HK-2 (cell line): ENCODE measurements around the gene CENPP.
"Not testable (repeated sequence)": the region's sequence is repeated elsewhere in the genome, so short reads cannot be mapped to it uniquely, and the experiment has no call there.

Experiments used
- DNase-seq: peaks from one replicate; pipeline ENCODE4 v3.0.0-alpha.2; 2018; ENCODE audit not compliant: unreplicated experiment

CENPP gene

GRCh38 chr9:92538541-92538940, 212.8 kb downstream of the CENPP start:
- DNase-seq = no peak

- no peak for DNase-seq
Measured at GRCh38 chr9:92543972-92544371, 218.2 kb downstream of the CENPP start.

- DNase-seq = no peak
Measured at GRCh38 chr9:92545002-92545510, 219.3 kb downstream of the CENPP start.

- DNase-seq = no peak
Measured at GRCh38 chr9:92547356-92547755, 221.6 kb downstream of the CENPP start.

- no peak for DNase-seq
Measured at GRCh38 chr9:92550765-92551164, 225.0 kb downstream of the CENPP start.

GRCh38 chr9:92558612-92559374, 233.0 kb downstream of the CENPP start:
- DNase-seq = no peak

GRCh38 chr9:92561374-92562330, 235.9 kb downstream of the CENPP start:
- DNase-seq = no peak

GRCh38 chr9:92562461-92562967, 236.8 kb downstream of the CENPP start:
- DNase-seq = no peak

GRCh38 chr9:92563116-92564100, 237.7 kb downstream of the CENPP start:
- no peak for DNase-seq

GRCh38 chr9:92564504-92564903, 238.8 kb downstream of the CENPP start:
- DNase-seq = no peak

- no peak for DNase-seq
Measured at GRCh38 chr9:92564982-92565381, 239.2 kb downstream of the CENPP start.

GRCh38 chr9:92571871-92572270, 246.1 kb downstream of the CENPP start:
- not testable (repeated sequence) for DNase-seq

- DNase-seq = not testable (repeated sequence)
Measured at GRCh38 chr9:92573612-92574011, 247.9 kb downstream of the CENPP start.

GRCh38 chr9:92576175-92576574, 250.4 kb downstream of the CENPP start:
- no peak for DNase-seq

- no peak for DNase-seq
Measured at GRCh38 chr9:92589923-92590322, 264.2 kb downstream of the CENPP start.

GRCh38 chr9:92590377-92590776, 264.6 kb downstream of the CENPP start:
- DNase-seq = no peak

GRCh38 chr9:92592537-92592936, 266.8 kb downstream of the CENPP start:
- no peak for DNase-seq

- no peak for DNase-seq
Measured at GRCh38 chr9:92592946-92593861, 267.5 kb downstream of the CENPP start.

- DNase-seq = not testable (repeated sequence)
Measured at GRCh38 chr9:92595075-92595474, 269.3 kb downstream of the CENPP start.

- no peak for DNase-seq
Measured at GRCh38 chr9:92595930-92596329, 270.2 kb downstream of the CENPP start.
